ENCODE measurements around the gene KRT86. TPM values are rescaled to one million over a fixed set of nuclear protein-coding genes. Genes with fewer than 3 reads are reported as not detected.

The KRT86 gene
- total RNA-seq, 1 experiment from 2014 or later, result 2.7 TPM

- H3K9me2 ChIP-seq (ENCODE audit: insufficient read depth), result no peaks in the 10 kb centered on the region
- H3K27me3 ChIP-seq (ENCODE audit: insufficient read depth, low read depth), result no peaks in the 10 kb centered on the region
- ChIA-PET POLR2A (ENCODE audit: unreplicated experiment) (interaction anchor here (0.9 to 2.0 kb wide), 3 partner anchors 14 to 66 kb away, joined by 4 to 50 read pairs (median 6); no protein-coding TSS in a partner anchor), CTCF (no interaction called here)
- no peaks in the 10 kb centered on the region for H3K9me3 ChIP-seq (ENCODE audit: insufficient read depth, low read depth)
- peaks cover 19% of the 10 kb centered on the region for H4K20me1 ChIP-seq (ENCODE audit: insufficient read depth)
- H3K36me3 ChIP-seq (ENCODE audit: low read depth), result peaks cover 10% of the 10 kb centered on the region
- no peak for TF ChIP-seq CTCF (conservative IDR thresholded peaks at IDR 0.05)
- no peak for TF ChIP-seq EZH2 (IDR thresholded peaks at IDR 0.05; ENCODE audit: low read depth)
- DNase-seq, result peak in 1 of 2 experiments; percentile 69
- no TSS peak for BruUV-seq (replicated peaks)
- H3K79me2 ChIP-seq (ENCODE audit: low read depth), result no peaks in the 10 kb centered on the region
- H2AFZ ChIP-seq, result no peak overlapping the region
- H3F3A ChIP-seq (ENCODE audit: insufficient read depth, low read depth), result peaks cover 76% of the 10 kb centered on the region
- H3K4me1 ChIP-seq (replicated peaks; ENCODE audit: insufficient read depth), result peaks cover 18% of the 10 kb centered on the region
- H3K27ac ChIP-seq, result peak overlapping the region; percentile 36
- no peak overlapping the region for H3K4me2 ChIP-seq
- H3K4me3 ChIP-seq, result no peak overlapping the region
- intact Hi-C loops (cut with micrococcal nuclease; ENCODE audit: unreplicated experiment), result loop anchor here (2.0 kb wide), 1 partner anchor 26 kb away; no protein-coding TSS in a partner anchor
Observed at GRCh38 chr12:52252728-52253343, 21.6 kb upstream of the KRT86 start.

GRCh38 chr12:52253391-52254179 is 20.9 kb upstream of the KRT86 start:
- ChIA-PET CTCF (no interaction called here), POLR2A (ENCODE audit: unreplicated experiment) (interaction anchor here (0.5 to 0.7 kb wide), 3 partner anchors 26 to 202 kb away, joined by 3 read pairs; no protein-coding TSS in a partner anchor)
- Histone ChIP-seq H3K27me3 (ENCODE audit: insufficient read depth, low read depth) (no peaks in the 10 kb centered on the region), H3K9me2 (ENCODE audit: insufficient read depth) (no peaks in the 10 kb centered on the region), H3K4me3 (no peak overlapping the region), H3K79me2 (ENCODE audit: low read depth) (no peaks in the 10 kb centered on the region), H3K27ac (no peak overlapping the region), H3K4me2 (no peak overlapping the region), H2AFZ (no peak overlapping the region), H3F3A (ENCODE audit: insufficient read depth, low read depth) (peaks cover 69% of the 10 kb centered on the region), H4K20me1 (ENCODE audit: insufficient read depth) (peaks cover 14% of the 10 kb centered on the region; the same call in 1 of the 2 replicates), H3K36me3 (ENCODE audit: low read depth) (peaks cover 4% of the 10 kb centered on the region), H3K9me3 (ENCODE audit: insufficient read depth, low read depth) (no peaks in the 10 kb centered on the region), H3K4me1 (replicated peaks; ENCODE audit: insufficient read depth) (peaks cover 11% of the 10 kb centered on the region; the same call in 1 of the 2 replicates)
- TF ChIP-seq EZH2 (IDR thresholded peaks at IDR 0.05; ENCODE audit: low read depth), result no peak
- no peak for TF ChIP-seq CTCF (conservative IDR thresholded peaks at IDR 0.05)
- BruUV-seq (replicated peaks), result no TSS peak
- DNase-seq, result no peak
- intact Hi-C loops (cut with micrococcal nuclease; ENCODE audit: unreplicated experiment), result loop anchor here (1.0 to 2.0 kb wide), 2 partner anchors 25 to 74 kb away; no protein-coding TSS in a partner anchor

GRCh38 chr12:52254180-52254964 is 20.1 kb upstream of the KRT86 start:
- Histone ChIP-seq H3K27ac (0 out of 2 replicates have a peak overlapping the region, but pooled peaks have one; percentile 24), H2AFZ (no peak overlapping the region), H3K4me2 (no peak overlapping the region), H3K4me1 (replicated peaks; ENCODE audit: insufficient read depth) (0 out of 2 replicates have a peak, but pooled peaks cover 4% of the 10 kb centered on the region), H3K79me2 (ENCODE audit: low read depth) (no peaks in the 10 kb centered on the region), H3K4me3 (no peak overlapping the region), H3K9me2 (ENCODE audit: insufficient read depth) (no peaks in the 10 kb centered on the region), H3K9me3 (ENCODE audit: insufficient read depth, low read depth) (no peaks in the 10 kb centered on the region), H3K36me3 (ENCODE audit: low read depth) (no peaks in the 10 kb centered on the region; the same call in 1 of the 2 replicates), H3K27me3 (ENCODE audit: insufficient read depth, low read depth) (no peaks in the 10 kb centered on the region), H4K20me1 (ENCODE audit: insufficient read depth) (peaks cover 11% of the 10 kb centered on the region; the same call in 1 of the 2 replicates), H3F3A (ENCODE audit: insufficient read depth, low read depth) (peaks cover 61% of the 10 kb centered on the region)
- CTCF ChIA-PET, result interaction anchor here (0.6 kb wide), 1 partner anchor 15 kb away, joined by 3 read pairs; no protein-coding TSS in a partner anchor
- no peak for TF ChIP-seq CTCF (conservative IDR thresholded peaks at IDR 0.05)
- no peak for TF ChIP-seq EZH2 (IDR thresholded peaks at IDR 0.05; ENCODE audit: low read depth)
- intact Hi-C loops (cut with micrococcal nuclease; ENCODE audit: unreplicated experiment), result loop anchor here (1.0 kb wide), 1 partner anchor 73 kb away; no protein-coding TSS in a partner anchor
- peak in 1 of 2 experiments; percentile 22 for DNase-seq
- no TSS peak for BruUV-seq (replicated peaks)
- POLR2A ChIA-PET (ENCODE audit: unreplicated experiment), result interaction anchor here (0.5 to 1.0 kb wide), 3 partner anchors 24 to 106 kb away, joined by 3 to 18 read pairs (median 3); no protein-coding TSS in a partner anchor

Data from PC-9 (cell line).